HG03521 (cell line): ENCODE data around the gene RIPK4.
"Not testable (repeated sequence)": the region's sequence is repeated elsewhere in the genome, so short reads cannot be mapped to it uniquely, and the experiment has no call there.

Experiments
- ATAC-seq: cut with Tn5 transposase; IDR thresholded peaks from one replicate; pipeline ENCODE4 v1.9.1; 2021; ENCODE audit warnings: mild to moderate bottlenecking, moderate library complexity; ENCODE audit not compliant: unreplicated experiment

RIPK4 gene

DNA sequence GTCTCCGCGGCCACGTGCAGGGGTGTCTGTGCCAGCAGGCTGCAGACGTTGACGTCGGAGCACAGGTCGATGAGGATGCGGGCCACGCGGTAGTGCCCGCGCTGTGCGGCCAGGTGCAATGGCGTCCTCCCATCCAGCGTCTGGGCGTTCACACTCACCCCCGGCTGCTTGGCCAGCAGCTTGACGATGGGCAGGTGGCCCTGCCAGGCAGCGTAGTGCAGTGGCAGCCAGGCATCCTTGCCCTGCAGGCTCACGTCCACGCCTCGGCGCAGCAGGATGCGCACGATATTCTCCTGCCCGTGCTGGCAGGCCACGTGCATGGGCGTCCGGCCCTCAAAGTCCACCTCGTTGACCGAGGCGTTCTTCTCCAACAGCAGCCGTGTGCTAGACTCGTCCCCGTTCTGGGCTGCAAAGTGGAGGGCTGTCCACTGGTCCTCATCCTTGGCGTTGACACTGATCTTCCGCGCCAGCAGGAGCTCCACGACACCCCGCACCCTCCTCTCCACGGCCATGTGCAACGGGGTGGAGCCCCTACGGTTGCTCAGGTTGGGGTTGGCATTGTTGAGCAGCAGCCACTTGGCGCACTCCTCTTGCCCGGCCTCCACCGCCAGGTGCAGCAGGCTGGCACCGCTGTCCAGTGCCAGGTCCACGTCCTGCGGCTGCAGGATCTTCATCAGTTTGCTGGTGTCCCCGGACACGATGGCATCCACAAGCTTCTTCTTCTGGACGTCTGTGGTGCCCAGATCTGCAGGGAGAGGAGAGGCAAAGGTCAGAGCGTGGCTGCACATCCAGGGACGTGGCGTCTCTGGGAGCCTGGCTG is 25.4 kb downstream of the RIPK4 start:
- ATAC-seq, result no peak

DNA sequence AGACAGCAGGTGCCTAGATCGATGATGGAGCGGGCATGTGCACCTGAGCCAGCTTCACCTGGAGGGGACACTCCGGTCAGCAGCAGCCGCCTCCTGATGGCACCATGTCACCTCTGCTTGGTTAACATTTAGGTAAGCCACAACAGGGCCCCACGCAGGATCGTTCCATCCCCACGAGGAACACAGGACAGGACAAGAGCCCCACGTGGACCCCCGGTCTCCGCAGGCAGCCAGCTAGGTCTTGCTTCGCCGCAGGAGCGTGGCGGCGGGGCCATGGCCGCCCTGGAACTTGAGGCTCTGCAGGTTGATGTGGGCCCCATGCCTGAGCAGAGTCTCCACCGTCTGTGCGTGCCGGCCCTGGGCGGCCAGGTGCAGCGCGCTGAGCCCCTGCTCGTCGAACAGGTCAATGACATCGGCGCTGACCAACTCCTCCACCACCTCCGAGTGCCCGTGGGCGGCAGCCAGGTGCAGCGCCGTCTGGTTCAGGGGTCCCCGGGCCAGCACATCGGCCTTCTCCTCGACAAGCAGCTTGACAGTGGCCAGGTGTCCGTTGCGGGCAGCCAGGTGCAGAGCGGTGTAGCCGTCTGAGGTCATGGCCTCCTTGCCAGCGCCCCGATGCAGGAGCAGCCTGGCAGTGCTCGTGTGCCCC is 26.1 kb downstream of the RIPK4 start:
- ATAC-seq, result no peak

- no peak for ATAC-seq
Observed at GRCh38 chr21:41739936-41740335, 26.9 kb downstream of the RIPK4 start.

DNA sequence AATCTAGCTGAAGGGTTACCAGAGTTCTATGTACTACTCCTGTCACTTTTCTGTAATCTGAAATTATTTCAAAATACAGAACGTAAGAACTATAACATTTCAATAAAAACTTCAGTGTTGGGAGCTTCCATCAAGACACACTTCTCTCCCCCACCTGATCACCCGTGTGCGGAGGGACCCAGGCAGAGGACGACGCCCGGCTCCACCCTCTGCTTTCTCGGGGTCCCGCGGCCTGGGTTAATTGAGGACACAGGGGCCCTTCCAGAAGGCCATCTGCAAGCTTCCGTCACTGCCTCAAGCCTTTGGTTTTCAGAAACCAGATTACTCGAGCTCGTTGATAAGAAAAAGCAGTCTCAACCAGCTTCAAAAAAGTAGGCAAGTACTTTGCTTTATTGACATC is 27.8 kb downstream of the RIPK4 start:
- no peak for ATAC-seq

DNA sequence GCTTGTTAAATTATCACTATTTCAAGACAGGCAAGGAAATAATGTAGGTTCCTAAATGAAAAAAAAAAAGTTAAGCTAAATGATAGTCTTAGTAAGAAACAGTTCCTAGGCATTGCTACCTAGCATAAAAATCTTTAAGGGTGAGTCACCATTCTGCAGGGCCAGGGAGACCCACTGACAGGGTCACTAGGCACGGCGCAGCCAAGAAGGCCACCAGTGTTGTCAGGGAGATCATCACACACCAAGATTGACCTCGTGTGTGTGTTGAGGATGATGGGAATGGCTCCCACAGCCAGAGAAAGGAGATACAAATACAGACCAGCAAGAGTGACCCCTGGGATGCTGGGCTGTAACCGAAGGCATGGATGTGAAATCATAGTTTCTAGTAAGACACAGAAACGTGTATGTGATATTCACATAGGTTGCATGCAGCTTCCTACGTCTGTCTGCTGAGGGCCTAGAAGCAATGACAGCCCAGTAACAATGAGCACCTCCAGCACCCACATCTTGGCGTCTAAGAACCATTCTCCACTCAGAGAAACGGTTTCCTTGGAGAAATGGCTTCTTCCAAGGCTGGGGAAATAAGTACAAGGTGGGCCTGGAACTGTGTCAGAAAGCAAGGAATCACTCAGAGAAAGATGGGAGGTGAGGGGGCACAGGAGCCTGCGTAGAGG is 29.1 kb downstream of the RIPK4 start:
- ATAC-seq, result no peak

GRCh38 chr21:41736423-41736822 is 30.4 kb downstream of the RIPK4 start:
- ATAC-seq, result no peak

DNA sequence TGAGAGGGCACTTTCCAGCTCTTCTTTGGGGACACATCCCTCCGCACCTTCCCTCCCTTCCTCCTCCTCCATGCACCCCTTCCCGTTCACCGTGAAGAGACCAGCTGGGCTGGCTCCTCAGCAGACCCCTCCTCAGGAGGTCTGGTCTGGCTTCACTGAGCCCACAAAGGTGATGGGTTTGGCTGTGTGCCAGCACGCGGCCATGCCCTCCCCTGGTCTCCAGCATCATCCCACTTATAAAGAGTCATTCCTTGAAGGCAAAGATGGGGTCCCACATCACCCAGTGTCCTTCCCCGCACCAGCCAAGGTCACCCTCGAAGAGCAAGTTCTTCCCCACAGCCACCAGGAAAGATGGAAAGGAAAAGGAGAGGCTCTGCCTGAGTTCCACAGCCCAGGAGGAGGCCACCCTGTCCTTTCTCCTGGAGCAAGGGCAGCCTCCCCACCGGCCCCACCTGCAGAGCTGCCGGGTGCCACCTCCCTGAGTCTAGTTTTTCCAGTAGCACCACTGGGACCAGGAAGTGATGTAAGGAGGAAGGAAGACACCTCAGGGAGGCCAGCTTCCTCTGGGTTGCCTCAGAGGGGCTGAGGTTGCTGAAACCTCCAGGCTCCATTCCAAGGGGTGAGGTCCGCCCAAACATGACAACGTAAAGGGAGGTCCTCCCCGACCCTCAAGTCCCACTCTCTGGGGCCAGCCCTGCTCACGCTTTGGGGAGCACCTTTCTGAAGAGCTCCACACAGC is 32.7 kb downstream of the RIPK4 start:
- ATAC-seq, result no peak

DNA sequence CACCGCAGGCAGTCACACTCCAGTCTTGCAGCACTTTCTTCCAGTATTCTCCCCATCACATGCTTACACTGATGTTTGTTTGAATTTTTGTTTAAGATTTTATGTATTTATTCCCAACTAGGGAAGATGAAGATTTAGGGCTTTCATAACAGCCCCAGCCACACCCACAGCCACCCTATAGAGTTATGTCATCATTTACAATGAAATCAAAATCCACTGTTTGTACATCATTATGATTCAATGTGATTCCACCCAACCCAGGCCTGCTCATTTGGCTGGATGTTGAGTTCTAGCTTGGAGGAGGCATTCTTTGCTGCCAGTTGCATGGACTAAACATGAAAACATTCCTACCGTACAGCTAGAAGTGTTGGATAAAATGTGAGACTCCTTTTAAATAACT is 35.8 kb downstream of the RIPK4 start:
- ATAC-seq, result no peak

DNA sequence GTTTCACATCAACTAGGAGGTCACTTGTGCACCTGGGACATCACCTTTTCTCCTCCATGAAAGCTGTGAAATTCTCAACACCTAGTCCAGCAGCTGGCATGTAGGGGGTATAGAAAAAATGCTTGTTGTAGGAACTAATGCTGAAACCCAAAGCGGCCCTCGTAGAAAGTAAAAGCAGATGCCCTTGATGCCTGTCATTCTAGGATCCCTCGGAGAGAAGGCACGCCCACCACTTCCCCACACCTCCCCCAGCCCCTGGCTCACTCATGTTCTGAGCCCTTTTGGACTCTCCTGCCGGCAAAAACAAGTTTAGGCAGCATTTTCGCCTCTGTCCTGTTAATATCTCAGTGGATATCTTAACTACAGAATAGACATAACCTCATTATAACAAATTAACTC is 36.5 kb downstream of the RIPK4 start:
- ATAC-seq, result no peak

DNA sequence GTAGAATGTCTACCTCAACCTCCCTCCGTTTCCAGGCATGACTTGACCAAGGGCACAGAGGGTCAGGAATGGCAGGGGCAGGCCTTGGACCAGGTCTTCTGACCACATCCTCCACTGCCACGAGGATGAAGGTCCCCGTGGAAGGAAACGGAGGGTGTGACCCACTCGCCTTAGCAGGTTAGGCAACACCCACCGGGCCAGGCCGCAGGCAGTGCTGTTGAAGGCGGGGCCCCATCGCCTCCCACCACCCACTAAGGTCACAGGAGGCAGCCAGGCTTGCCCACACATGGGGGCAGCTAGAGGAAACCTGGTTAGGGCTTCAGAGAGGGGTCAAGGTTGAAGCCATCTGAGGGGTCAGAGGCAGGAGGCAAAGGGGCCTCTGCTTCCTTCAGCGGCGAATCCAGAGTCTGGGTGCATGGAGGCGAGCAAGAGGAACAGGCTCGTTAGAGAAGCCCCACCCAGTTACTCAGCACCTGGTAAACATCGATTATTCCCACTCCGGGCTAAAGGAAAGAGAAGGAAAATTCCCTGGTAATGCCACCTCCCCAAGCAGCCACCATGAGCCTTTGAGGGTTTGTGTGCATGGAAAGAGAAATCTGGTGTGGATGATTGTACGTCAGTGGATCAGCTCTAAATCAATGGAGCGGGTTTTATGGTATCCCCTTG is 37.0 kb downstream of the RIPK4 start:
- no peak for ATAC-seq

DNA sequence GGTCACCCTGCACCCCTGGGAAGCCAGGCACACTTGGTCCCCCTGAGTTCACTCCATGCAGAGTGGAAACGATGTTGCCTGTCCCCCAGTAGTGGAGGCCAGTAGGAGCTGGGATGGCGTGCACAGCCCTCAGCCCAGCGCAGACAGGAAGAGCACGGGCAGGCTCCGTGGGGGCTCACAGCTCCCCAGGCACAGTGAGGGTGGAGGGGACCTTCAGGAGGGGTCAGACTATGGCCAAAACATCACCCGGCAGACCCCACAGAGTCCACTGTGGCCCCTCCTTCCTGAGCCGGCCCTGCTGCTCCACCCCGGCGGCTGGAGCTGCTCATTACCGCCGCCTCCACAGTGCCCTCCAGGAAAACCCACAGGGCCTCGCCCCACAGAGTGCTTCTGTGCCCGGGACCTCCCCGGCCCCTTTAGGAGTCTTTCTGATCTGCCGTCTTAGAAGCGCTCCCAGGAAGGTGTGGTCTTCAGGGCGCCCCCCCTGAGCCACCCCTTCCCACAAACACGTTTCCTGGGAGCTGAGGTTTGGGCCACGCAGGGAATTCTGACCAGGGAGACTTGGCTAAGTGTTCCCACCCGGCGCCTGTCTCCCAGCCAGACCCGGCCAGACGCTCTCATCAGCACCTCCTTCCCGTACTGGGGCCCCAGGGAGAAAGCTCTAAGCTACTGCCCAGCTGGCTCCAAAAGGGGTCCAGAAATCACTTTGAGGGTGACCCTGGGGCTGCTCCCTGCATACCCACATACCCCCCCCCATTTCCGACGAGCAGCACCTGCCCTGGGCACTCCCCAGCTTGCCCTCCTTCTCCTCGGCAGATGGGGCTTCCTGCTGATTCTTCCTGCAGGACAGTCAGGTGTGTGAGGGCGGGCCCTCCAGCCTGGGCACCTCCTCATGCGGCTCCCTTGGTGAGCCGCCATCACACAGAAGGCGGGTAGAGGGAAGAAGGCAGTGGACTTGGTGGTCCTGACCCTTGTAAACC is 38.8 kb downstream of the RIPK4 start:
- no peak for ATAC-seq

DNA sequence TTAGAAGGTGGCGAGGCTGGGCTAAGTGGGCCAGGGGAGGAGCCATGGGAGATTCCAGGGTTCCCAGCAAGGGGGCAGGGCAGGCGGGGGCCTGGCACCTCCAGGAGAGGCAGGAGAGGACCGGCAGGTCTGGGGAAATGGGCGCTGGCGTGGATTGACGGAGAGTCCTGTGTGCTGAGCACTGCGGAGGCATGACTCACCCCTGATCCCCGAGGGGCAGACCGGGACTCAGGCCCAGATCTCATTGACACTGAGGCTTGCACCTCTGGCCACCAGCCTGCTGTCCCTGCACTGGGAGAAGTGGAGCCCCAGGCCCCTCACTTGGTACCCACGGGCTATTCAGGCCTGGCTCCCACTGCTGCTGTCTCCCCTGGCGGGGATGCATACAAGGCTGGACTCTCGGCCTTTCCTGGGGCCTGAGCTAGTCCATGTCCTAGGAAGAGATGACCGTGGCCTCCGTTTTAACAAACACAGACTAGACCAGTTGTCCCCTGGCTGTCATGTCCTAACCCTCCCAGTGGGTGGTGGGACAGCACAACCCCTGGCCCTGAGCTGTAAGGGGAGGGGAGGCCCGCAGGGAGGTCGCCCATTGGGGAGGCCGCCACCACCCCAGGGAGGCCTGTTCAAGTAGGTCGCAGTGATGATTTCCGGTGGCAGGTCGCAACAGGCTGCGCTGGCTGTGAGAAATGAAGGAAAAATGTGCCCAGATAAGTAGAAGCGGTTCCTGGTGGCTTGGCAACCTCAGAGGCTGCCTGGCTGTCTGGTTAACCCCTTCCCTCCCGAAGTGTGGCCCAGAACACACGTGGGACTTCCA is 39.7 kb downstream of the RIPK4 start:
- no peak for ATAC-seq

- ATAC-seq, result no peak
Observed at GRCh38 chr21:41726630-41726969, 40.3 kb downstream of the RIPK4 start.

DNA sequence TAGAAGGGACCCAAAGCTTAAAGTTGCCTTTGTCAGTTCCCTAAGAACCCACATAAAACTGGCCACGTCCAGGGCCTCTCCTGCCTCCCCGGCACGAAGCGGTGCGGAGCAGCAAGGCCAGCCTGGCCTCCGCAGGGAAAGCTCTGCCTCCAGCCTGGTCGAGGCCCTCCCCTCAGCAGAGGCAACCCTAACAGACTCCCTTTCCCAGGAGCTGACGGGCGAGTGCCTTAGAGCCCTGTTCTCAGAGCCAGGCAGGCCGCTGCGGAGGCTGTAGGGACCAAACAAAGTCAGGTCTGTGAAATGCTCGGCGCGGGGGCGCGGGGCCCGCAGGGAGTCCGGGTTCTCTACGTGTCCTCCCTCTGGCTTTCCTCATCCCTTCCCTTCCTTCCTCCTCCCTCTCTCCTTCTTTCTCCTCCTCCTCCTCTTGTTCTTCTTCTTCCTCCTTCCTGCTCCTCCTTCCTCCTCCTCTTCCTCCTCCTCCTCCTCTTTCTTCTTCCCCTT is 40.7 kb downstream of the RIPK4 start:
- no peak for ATAC-seq

DNA sequence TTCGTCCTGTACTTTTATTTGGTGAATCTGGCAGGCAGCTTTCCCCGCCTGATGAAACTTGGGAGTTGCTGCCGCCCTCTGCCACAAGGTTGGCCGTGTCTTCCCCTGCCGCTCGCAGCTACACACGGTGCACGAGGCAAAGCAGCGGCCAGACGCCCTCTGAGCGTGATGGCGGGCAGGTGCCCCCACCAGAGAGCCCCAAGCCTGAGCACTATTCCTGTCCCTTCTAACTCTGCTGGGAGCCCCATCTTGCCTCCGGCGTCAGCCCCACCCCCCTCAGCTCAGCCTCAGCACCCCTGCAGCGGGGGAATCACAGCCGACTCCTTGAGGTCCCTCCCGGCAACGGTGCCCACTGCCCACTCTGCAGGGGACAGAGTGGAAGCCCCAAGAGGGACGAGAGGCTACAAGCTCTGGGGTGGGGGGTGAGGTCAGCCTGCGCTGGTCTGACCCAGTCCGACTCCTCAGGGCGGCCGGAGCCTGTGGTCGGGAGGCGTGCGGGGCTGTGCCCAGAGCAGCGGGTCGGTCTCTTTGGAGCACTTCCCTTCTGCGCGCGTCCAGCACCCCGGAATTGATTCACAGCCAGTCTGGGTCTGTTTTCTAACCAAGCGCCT is 41.3 kb downstream of the RIPK4 start:
- ATAC-seq, result no peak

GRCh38 chr21:41723835-41724234 is 43.0 kb downstream of the RIPK4 start:
- ATAC-seq, result not testable (repeated sequence)

DNA sequence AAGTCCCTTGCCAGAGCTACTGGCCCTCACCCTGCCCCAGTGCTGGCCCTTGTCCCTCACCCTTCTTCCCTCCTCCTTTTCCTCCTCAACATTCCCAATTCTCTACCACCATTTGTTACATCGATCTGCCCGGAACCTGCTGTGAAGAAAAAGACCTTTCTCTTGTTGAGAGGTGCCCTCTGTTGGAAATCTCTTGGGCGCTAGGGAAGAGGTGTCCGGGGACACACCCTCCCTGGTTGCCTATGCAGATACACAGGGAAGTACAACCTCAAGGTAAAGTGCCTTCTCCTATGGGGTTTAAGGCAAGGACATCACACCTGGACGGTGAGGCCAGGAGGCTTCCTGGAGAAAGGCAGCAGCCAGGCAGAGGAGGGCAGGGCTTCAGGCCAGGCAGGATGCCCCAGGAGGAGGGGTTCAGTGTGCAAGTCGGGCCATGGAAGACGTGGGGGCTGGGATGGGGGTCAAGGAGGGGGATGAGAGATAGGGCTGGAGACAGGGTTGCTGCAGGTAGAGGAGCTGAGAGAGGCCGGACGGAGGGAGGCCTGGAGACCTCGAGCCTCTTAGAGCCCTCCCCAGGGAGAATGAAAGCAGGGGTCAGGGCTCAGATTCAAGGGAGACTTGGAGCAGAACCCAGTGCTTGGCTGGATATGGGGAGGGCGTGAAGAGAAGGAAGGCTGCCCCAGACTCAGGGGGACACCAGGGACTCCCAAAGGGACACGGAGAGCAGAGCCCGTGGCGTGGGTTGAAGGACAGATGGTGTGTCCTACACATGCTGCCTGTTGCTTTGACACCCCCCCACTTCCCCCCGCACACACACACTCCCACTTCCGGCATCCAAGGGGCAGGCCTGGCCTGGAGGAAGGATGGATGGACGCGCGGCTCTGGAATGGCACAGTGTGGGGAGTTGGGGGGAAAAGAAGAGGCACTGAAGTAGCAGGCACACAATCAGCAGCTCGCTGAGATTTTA is 44.5 kb downstream of the RIPK4 start:
- no peak for ATAC-seq
